Measurements from ENCODE around the gene CDC37.
A peak's percentile ranks its signal among the peaks of the same experiment; 100 is the strongest.

CDC37 gene

GRCh38 chr19:10439588-10439987 is 36.2 kb upstream of the CDC37 start:
- no peak for DNase-seq (ENCODE audit: low read depth)
- H3K4me3 ChIP-seq (ENCODE audit: low read depth, low read length) = no peak overlapping the region
- no peak for TF ChIP-seq MYC (IDR thresholded peaks at IDR 0.05; ENCODE audit: low read depth, low read length)
- TF ChIP-seq POLR2A (IDR thresholded peaks at IDR 0.05; ENCODE audit: extremely low read depth, insufficient read length) = no peak
- no peak for TF ChIP-seq MAX (IDR thresholded peaks at IDR 0.05; ENCODE audit: low read depth, low read length)
- no peak for TF ChIP-seq CTCF (IDR thresholded peaks at IDR 0.05; ENCODE audit: low read depth, low read length)

GRCh38 chr19:10433131-10433536 is 29.8 kb upstream of the CDC37 start:
- no peak for DNase-seq (ENCODE audit: low read depth)
- TF ChIP-seq POLR2A (IDR thresholded peaks at IDR 0.05; ENCODE audit: extremely low read depth, insufficient read length) (no peak), MYC (IDR thresholded peaks at IDR 0.05; ENCODE audit: low read depth, low read length) (no peak)
- H3K4me3 ChIP-seq (ENCODE audit: low read depth, low read length) = no peak overlapping the region

GRCh38 chr19:10432736-10433130 is 29.4 kb upstream of the CDC37 start:
- peak; percentile 44 for DNase-seq (ENCODE audit: low read depth)
- no peak for TF ChIP-seq MAX (IDR thresholded peaks at IDR 0.05; ENCODE audit: low read depth, low read length)
- TF ChIP-seq MYC (IDR thresholded peaks at IDR 0.05; ENCODE audit: low read depth, low read length) = no peak
- no peak overlapping the region for H3K4me3 ChIP-seq (ENCODE audit: low read depth, low read length)

GRCh38 chr19:10431943-10432735 is 28.8 kb upstream of the CDC37 start:
- peak; percentile 82 for DNase-seq (ENCODE audit: low read depth)
- peak overlapping the region; percentile 22 for H3K4me3 ChIP-seq (ENCODE audit: low read depth, low read length)
- TF ChIP-seq CTCF (IDR thresholded peaks at IDR 0.05; ENCODE audit: low read depth, low read length) (no peak), MAX (IDR thresholded peaks at IDR 0.05; ENCODE audit: low read depth, low read length) (peak; percentile 90), POLR2A (IDR thresholded peaks at IDR 0.05; ENCODE audit: extremely low read depth, insufficient read length) (peak; percentile 27), MYC (IDR thresholded peaks at IDR 0.05; ENCODE audit: low read depth, low read length) (peak; percentile 90)

- DNase-seq (ENCODE audit: low read depth) = peak; percentile 80
- H3K4me3 ChIP-seq (ENCODE audit: low read depth, low read length) = peak overlapping the region; percentile 27
- TF ChIP-seq CTCF (IDR thresholded peaks at IDR 0.05; ENCODE audit: low read depth, low read length) (peak; percentile 16), MYC (IDR thresholded peaks at IDR 0.05; ENCODE audit: low read depth, low read length) (no peak)
Measured at GRCh38 chr19:10431254-10431942, 28.1 kb upstream of the CDC37 start.

- peak; percentile 57 for DNase-seq (ENCODE audit: low read depth)
- peak overlapping the region; percentile 27 for H3K4me3 ChIP-seq (ENCODE audit: low read depth, low read length)
- no peak for TF ChIP-seq CTCF (IDR thresholded peaks at IDR 0.05; ENCODE audit: low read depth, low read length)
- no peak for TF ChIP-seq MYC (IDR thresholded peaks at IDR 0.05; ENCODE audit: low read depth, low read length)
- TF ChIP-seq POLR2A (IDR thresholded peaks at IDR 0.05; ENCODE audit: extremely low read depth, insufficient read length) = no peak
- TF ChIP-seq MAX (IDR thresholded peaks at IDR 0.05; ENCODE audit: low read depth, low read length) = no peak
Measured at GRCh38 chr19:10430505-10431253, 27.3 kb upstream of the CDC37 start.

Measured in NB4 (cell line).